K562 (cell line): ENCODE results near the gene PTPRE. TPM values are rescaled to one million over a fixed set of nuclear protein-coding genes. Genes with fewer than 3 reads are reported as not detected.

Source experiments
- BACH1 ChIP-seq: fragments of 200-800 bp; sonication (Bioruptor generic); IDR thresholded peaks from 2 replicates; pipeline ENCODE4 v1.6.1; 2016; ENCODE audit warnings: missing genetic modification characterization, missing compliant biosample characterization
- BCL6 ChIP-seq: fragments of 250-450 bp; sonication (Bioruptor Pico); IDR thresholded peaks from 2 replicates; pipeline ENCODE4 v1.4.0; 2020
- ELK1 ChIP-seq: sonication (generic); formaldehyde crosslinking; IDR thresholded peaks from 2 replicates; pipeline ENCODE4 v1.8.1; 2022; ENCODE audit warnings: missing genetic modification reagents
- HINFP ChIP-seq: fragments of 450-650 bp; conservative IDR thresholded peaks from 2 replicates; pipeline ENCODE4 v1.6.1; 2016; ENCODE audit warnings: missing genetic modification characterization, low read depth, mild to moderate bottlenecking, control low read depth, missing compliant biosample characterization
- HIVEP1 ChIP-seq: fragments of 250-450 bp; sonication (Bioruptor Pico); IDR thresholded peaks from 2 replicates; pipeline ENCODE4 v1.4.0; 2020; ENCODE audit warnings: mild to moderate bottlenecking
- HNRNPH1 ChIP-seq: fragments of 200-400 bp; formaldehyde crosslinking; optimal IDR thresholded peaks from 2 replicates; pipeline ENCODE3; 2017; ENCODE audit warnings: low read depth, mild to moderate bottlenecking, low read length, moderate library complexity
- HSF4 ChIP-seq: fragments of 250-450 bp; sonication (Bioruptor Pico); IDR thresholded peaks from 2 replicates; pipeline ENCODE4 v2.1.2; 2022; ENCODE audit warnings: mild to moderate bottlenecking, moderate library complexity, borderline replicate concordance
- KLF1 ChIP-seq: fragments of 450-650 bp; IDR thresholded peaks from 2 replicates; pipeline ENCODE4 v1.6.1; 2016; ENCODE audit warnings: missing genetic modification characterization, missing compliant biosample characterization
- SMC3 ChIP-seq: conservative IDR thresholded peaks from 2 replicates; pipeline ENCODE4 v1.6.1; 2011; ENCODE audit warnings: low read depth, low read length, improper control_type of control experiment; ENCODE audit not compliant: insufficient read depth
- SP2 ChIP-seq: IDR thresholded peaks from 2 replicates; pipeline ENCODE4 v1.6.1; 2011; ENCODE audit warnings: mild to moderate bottlenecking, low read depth, low read length, moderate library complexity; ENCODE audit not compliant: poor library complexity, severe bottlenecking; ENCODE audit errors: extremely low read depth
- TFAM ChIP-seq: fragments of 250-450 bp; sonication (Bioruptor Pico); conservative IDR thresholded peaks from 2 replicates; pipeline ENCODE4 v1.5.0; 2021; ENCODE audit warnings: mild to moderate bottlenecking, moderate library complexity
- ZHX1 ChIP-seq: fragments of 150-350 bp; conservative IDR thresholded peaks from 2 replicates; pipeline ENCODE4 v1.6.1; 2014; ENCODE audit warnings: low read length
- ZNF77 ChIP-seq: fragments of 250-450 bp; sonication (Bioruptor Pico); IDR thresholded peaks from 2 replicates; pipeline ENCODE4 v1.5.0; 2020
- ZNF778 ChIP-seq: fragments of 450-650 bp; formaldehyde crosslinking; IDR thresholded peaks from 2 replicates; pipeline ENCODE4 v1.4.0; 2020; ENCODE audit warnings: mild to moderate bottlenecking, moderate library complexity
- polyA plus RNA-seq, 8 experiments: library from polyadenylated mRNA; depleted of rRNA in 4 of 8; stranded (reverse) in 5 of 8; unstranded in 3 of 8; fragments of >200 nt; fragmentation: Nextera tagmentation in 2 of 8; fragmentation: Illumina TruSeq in 1 of 8; extraction: Ambion mirVana in 2 of 8; extraction: Trizol in 1 of 8; gene quantifications; 2 replicates each; pipeline versions ENCODE4 v1.2.1 to v1.2.3, GENCODE V29; 2011 to 2014; ENCODE audit warnings: inconsistent platforms in 1 of 8, missing spikeins in 1 of 8
- total RNA-seq, 7 experiments: library from RNA; depleted of rRNA in 6 of 7; stranded (reverse); fragments of >200 nt in 6 of 7; fragmentation: Illumina TruSeq in 2 of 7; extraction: Trizol in 2 of 7; gene quantifications; 2 replicates each; pipeline versions ENCODE4 v1.2.1 to v1.2.3, GENCODE V29; 2011 to 2021; ENCODE audit warnings: low replicate concordance in 1 of 7
- TF ChIP-seq, protein P1 (sequence below): fragments of 250-450 bp; sonication (Bioruptor Pico); IDR thresholded peaks from 2 replicates; pipeline ENCODE4 v1.5.0; 2020; ENCODE audit warnings: mild to moderate bottlenecking
- TF ChIP-seq, protein P2 (sequence below), 3 experiments: IDR thresholded peaks in 2 of 3; conservative IDR thresholded peaks in 1 of 3; 2 replicates each; pipeline ENCODE4 v1.5.1; 2011 to 2012; ENCODE audit warnings: low read length in 3 of 3, mild to moderate bottlenecking in 3 of 3, control low read depth in 2 of 3, improper control_type of control experiment in 1 of 3, inconsistent platforms in 1 of 3, low read depth in 1 of 3, mixed read lengths in 1 of 3, moderate library complexity in 1 of 3; ENCODE audit not compliant: insufficient read depth in 2 of 3
- TF ChIP-seq, protein P3 (sequence below): fragments of 250-450 bp; sonication (Bioruptor Pico); IDR thresholded peaks from 2 replicates; pipeline ENCODE4 v1.8.0; 2022; ENCODE audit warnings: moderate library complexity, mild to moderate bottlenecking, inconsistent platforms

PTPRE gene
- total and polyA plus RNA-seq, 9 of the 15 experiments (the other 6 are each of a cell fraction or from before 2014, with no cell fraction given): 0.01 to 0.13 (median 0.04) TPM; not detected in 4

DNA sequence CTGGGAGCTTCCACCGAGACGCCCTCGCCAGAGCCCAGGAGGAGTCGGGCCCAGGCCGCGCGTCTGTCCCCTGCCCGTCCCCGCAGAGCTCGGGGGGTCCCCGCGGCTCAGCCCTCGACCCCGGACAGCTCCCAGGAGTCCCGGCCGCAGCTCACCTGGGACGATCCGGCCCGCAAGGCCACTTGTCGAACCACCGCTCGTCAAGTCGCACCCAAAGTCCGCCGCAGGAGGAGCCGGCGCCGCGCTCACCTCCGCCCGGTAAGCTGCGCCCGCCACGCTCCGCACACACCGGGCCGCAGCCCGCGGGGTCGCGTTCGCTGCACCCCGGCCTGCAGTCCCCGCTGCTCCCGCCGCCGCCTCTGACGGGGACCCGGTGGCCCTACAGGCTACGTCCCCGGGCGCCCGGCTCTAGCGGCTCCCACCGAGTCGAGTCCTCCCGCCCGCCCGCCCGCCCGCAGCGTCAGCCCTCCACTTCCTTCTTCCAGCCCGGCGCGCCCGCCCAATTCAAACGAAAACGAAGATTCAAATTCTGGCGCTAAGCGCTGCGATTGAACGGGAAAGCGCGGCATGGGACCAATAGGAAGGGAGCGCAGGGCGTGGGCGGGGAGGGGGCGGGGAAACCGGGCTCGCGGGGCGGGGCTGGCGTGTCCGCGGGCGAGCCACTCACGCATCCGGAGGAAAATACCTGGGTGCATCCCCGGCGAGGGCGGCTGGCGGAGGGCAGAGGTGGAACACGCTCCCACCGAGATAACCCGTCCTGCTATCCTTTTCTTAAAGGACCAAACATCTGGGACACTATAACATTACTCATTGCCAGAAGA, 219.3 kb downstream of the PTPRE start, which contains the start of gene MKI67 (continued):
- TF ChIP-seq, protein P1, sequence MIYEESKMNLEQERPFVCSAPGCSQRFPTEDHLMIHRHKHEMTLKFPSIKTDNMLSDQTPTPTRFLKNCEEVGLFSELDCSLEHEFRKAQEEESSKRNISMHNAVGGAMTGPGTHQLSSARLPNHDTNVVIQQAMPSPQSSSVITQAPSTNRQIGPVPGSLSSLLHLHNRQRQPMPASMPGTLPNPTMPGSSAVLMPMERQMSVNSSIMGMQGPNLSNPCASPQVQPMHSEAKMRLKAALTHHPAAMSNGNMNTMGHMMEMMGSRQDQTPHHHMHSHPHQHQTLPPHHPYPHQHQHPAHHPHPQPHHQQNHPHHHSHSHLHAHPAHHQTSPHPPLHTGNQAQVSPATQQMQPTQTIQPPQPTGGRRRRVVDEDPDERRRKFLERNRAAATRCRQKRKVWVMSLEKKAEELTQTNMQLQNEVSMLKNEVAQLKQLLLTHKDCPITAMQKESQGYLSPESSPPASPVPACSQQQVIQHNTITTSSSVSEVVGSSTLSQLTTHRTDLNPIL (CRISPR knock-in tag): no peak
- TF ChIP-seq HNRNPH1: no peak
- TF ChIP-seq, protein P2, sequence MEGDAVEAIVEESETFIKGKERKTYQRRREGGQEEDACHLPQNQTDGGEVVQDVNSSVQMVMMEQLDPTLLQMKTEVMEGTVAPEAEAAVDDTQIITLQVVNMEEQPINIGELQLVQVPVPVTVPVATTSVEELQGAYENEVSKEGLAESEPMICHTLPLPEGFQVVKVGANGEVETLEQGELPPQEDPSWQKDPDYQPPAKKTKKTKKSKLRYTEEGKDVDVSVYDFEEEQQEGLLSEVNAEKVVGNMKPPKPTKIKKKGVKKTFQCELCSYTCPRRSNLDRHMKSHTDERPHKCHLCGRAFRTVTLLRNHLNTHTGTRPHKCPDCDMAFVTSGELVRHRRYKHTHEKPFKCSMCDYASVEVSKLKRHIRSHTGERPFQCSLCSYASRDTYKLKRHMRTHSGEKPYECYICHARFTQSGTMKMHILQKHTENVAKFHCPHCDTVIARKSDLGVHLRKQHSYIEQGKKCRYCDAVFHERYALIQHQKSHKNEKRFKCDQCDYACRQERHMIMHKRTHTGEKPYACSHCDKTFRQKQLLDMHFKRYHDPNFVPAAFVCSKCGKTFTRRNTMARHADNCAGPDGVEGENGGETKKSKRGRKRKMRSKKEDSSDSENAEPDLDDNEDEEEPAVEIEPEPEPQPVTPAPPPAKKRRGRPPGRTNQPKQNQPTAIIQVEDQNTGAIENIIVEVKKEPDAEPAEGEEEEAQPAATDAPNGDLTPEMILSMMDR (IDR thresholded peaks at IDR 0.05 in 2 of 3, conservative IDR thresholded peaks at IDR 0.05 in 1 of 3; ENCODE audit: insufficient read depth in 2 of 3, low read depth in 1 of 3, low read length in 3 of 3): no peak
- no peak for TF ChIP-seq ZHX1
- no peak for TF ChIP-seq SMC3
- no peak for TF ChIP-seq BACH1 (tag)
- TF ChIP-seq ELK1 (CRISPR knock-in tag): no peak
- TF ChIP-seq HIVEP1 (CRISPR knock-in tag): no peak
- TF ChIP-seq HINFP (tag): no peak
- TF ChIP-seq ZNF77 (CRISPR knock-in tag): no peak
- no peak for TF ChIP-seq HSF4 (CRISPR knock-in tag)
- TF ChIP-seq ZNF778 (CRISPR knock-in tag): no peak
- no peak for TF ChIP-seq BCL6 (CRISPR knock-in tag)
- TF ChIP-seq, protein P3, sequence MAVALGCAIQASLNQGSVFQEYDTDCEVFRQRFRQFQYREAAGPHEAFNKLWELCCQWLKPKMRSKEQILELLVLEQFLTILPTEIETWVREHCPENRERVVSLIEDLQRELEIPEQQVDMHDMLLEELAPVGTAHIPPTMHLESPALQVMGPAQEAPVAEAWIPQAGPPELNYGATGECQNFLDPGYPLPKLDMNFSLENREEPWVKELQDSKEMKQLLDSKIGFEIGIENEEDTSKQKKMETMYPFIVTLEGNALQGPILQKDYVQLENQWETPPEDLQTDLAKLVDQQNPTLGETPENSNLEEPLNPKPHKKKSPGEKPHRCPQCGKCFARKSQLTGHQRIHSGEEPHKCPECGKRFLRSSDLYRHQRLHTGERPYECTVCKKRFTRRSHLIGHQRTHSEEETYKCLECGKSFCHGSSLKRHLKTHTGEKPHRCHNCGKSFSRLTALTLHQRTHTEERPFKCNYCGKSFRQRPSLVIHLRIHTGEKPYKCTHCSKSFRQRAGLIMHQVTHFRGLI (CRISPR knock-in tag): no peak
- TF ChIP-seq TFAM (CRISPR knock-in tag): no peak
- no peak for TF ChIP-seq SP2
- TF ChIP-seq KLF1 (tag): no peak
